Tibial nerve (tissue), 4 donors: ENCODE measurements around the gene PURB.

Source experiments
- EP300 ChIP-seq, 2 donors: sonication (generic); formaldehyde crosslinking; IDR thresholded peaks; one replicate each; pipeline ENCODE4 v1.6.1; 2017; ENCODE audit warnings: antibody characterized with exemption in 2 of 2, mild to moderate bottlenecking in 1 of 2
- POLR2A ChIP-seq, 2 donors: fragments of 450-650 bp; IDR thresholded peaks; one replicate each; pipeline ENCODE4 v1.6.1; 2017; ENCODE audit warnings: antibody characterized with exemption in 2 of 2, mild to moderate bottlenecking in 2 of 2, moderate library complexity in 2 of 2
- TF ChIP-seq, protein P1 (sequence below), 5 experiments: fragments of 200-600 bp in 3 of 5; fragments of 450-650 bp in 2 of 5; sonication (generic) in 3 of 5; IDR thresholded peaks; one replicate each; pipeline ENCODE4 v1.5.1; 2016 to 2019; ENCODE audit warnings: antibody characterized with exemption in 5 of 5, mild to moderate bottlenecking in 3 of 5, moderate library complexity in 2 of 5

DNA sequence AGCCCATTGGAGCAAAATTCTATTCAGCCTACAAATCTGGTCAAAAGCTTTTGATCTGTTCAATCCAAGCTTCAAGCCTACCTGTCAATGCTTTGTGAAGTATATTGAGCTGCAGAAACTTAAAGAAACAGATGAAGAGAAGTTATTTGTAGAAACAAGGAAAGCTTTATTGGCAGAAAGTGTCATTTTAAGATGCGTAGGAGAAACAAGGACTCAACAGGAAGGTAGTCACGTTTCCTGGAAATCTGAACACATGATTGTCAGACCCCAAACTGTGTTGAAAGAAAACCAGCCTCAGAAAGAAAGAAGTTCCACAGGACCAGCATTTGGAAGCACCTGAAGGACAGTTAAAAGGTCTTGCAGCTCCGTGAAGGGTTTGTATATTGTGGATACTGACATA lies 34.8 kb upstream of the PURB start:
- TF ChIP-seq, protein P1, sequence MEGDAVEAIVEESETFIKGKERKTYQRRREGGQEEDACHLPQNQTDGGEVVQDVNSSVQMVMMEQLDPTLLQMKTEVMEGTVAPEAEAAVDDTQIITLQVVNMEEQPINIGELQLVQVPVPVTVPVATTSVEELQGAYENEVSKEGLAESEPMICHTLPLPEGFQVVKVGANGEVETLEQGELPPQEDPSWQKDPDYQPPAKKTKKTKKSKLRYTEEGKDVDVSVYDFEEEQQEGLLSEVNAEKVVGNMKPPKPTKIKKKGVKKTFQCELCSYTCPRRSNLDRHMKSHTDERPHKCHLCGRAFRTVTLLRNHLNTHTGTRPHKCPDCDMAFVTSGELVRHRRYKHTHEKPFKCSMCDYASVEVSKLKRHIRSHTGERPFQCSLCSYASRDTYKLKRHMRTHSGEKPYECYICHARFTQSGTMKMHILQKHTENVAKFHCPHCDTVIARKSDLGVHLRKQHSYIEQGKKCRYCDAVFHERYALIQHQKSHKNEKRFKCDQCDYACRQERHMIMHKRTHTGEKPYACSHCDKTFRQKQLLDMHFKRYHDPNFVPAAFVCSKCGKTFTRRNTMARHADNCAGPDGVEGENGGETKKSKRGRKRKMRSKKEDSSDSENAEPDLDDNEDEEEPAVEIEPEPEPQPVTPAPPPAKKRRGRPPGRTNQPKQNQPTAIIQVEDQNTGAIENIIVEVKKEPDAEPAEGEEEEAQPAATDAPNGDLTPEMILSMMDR (IDR thresholded peaks at IDR 0.05): no peak
- TF ChIP-seq POLR2A (IDR thresholded peaks at IDR 0.05) (no peak), EP300 (IDR thresholded peaks at IDR 0.05) (no peak)
